ENCODE data around the gene SMARCA5.

The SMARCA5 gene

DNA sequence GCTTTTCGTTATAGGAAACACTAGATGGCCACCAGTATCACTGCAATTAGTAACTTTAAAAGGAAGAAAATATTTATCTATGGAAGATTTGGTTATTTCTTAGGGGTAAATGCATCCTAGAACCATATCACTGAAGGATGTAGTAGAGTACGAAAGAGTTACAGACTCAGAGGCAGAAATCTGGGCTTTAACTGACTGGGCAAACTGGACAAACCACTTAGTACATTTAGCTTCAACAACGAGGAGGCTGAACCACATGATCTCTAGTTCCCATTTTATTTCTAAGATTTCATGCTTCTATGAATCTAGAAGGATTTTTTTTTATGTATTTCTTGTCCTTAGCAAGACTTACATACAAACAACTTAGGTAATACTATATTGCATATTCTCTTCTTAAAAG lies 93.0 kb downstream of the SMARCA5 start:
- H3K4me3 ChIP-seq (ENCODE audit: low read depth, low read length): no peak overlapping the region
- TF ChIP-seq, protein P1, sequence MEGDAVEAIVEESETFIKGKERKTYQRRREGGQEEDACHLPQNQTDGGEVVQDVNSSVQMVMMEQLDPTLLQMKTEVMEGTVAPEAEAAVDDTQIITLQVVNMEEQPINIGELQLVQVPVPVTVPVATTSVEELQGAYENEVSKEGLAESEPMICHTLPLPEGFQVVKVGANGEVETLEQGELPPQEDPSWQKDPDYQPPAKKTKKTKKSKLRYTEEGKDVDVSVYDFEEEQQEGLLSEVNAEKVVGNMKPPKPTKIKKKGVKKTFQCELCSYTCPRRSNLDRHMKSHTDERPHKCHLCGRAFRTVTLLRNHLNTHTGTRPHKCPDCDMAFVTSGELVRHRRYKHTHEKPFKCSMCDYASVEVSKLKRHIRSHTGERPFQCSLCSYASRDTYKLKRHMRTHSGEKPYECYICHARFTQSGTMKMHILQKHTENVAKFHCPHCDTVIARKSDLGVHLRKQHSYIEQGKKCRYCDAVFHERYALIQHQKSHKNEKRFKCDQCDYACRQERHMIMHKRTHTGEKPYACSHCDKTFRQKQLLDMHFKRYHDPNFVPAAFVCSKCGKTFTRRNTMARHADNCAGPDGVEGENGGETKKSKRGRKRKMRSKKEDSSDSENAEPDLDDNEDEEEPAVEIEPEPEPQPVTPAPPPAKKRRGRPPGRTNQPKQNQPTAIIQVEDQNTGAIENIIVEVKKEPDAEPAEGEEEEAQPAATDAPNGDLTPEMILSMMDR (conservative IDR thresholded peaks at IDR 0.05; ENCODE audit: low read depth, low read length): no peak
- DNase-seq (ENCODE audit: low read depth): no peak
